Measurements from ENCODE around the gene ITPK1. TPM values are rescaled to one million over a fixed set of nuclear protein-coding genes. Genes with fewer than 3 reads are reported as not detected.

The ITPK1 gene
- total RNA-seq, 1 experiment from 2014 or later, result 75.1 TPM

DNA sequence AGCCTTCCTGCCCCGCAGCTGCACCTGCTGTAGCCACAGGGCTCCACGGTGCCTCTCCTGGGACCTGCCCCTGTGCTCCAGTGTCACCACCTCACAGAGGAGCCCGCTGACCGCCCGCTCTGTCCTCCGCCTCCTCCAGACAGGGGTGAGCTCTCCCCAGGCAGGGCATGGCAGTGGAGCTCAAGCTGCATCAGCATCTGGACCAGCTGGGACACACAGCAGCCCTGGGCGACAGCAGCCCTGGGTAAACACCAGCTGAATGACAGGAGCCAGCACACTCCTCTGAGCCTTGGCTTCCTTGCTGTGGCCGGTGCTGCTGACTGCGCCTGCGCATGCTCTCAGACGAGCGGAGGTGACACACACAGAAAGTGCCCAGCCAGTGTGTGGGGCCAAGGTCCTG, 170.7 kb downstream of the ITPK1 start:
- Histone ChIP-seq H3K4me3 (ENCODE audit: insufficient read depth, low read depth, low read length) (no peak overlapping the region), H3K36me3 (replicated peaks; ENCODE audit: control insufficient read depth, insufficient read depth, low read length) (peaks cover 4% of the 10 kb centered on the region), H3K27me3 (ENCODE audit: control insufficient read depth, insufficient read depth, low read length) (no peaks in the 10 kb centered on the region)
- no peak for DNase-seq

DNA sequence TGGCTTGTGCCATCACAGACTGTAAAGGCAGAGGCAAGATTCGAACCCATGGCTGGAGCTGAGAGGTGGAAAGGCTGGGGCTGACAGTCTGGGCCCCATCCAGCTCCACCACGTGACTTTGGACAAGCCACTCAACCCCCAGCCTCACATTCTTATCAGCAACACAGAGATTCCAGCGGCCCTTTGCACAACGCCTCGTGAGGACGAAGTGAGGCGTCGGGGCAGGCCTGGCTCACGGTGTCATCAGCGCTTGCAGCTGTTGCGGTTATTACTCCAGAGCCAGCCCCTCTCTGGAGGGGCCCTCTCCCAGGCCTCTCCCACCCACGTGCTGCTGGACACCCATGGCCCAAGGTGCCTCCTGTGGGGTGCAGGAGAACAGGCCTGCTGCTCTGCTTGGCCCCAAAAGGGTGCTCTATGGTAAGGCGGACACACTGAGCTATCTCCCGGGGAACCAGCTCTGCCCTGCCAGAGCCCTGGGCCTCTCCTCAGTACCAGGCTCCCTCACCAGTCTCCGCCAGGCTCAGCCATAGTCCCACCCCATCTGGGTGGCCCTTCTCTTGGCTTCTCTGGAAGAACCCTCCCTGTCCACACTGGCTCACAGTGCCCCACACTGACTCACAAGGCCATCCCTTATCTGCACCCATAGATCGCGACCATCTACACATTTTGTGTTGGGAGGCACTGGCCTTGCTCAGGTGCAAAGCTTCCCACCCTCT, 171.7 kb downstream of the ITPK1 start:
- DNase-seq, result no peak
- no peaks in the 10 kb centered on the region for H3K27me3 ChIP-seq (ENCODE audit: control insufficient read depth, insufficient read depth, low read length)
- H3K4me3 ChIP-seq (ENCODE audit: insufficient read depth, low read depth, low read length), result no peak overlapping the region
- peaks cover 4% of the 10 kb centered on the region for H3K36me3 ChIP-seq (replicated peaks; ENCODE audit: control insufficient read depth, insufficient read depth, low read length)

DNA sequence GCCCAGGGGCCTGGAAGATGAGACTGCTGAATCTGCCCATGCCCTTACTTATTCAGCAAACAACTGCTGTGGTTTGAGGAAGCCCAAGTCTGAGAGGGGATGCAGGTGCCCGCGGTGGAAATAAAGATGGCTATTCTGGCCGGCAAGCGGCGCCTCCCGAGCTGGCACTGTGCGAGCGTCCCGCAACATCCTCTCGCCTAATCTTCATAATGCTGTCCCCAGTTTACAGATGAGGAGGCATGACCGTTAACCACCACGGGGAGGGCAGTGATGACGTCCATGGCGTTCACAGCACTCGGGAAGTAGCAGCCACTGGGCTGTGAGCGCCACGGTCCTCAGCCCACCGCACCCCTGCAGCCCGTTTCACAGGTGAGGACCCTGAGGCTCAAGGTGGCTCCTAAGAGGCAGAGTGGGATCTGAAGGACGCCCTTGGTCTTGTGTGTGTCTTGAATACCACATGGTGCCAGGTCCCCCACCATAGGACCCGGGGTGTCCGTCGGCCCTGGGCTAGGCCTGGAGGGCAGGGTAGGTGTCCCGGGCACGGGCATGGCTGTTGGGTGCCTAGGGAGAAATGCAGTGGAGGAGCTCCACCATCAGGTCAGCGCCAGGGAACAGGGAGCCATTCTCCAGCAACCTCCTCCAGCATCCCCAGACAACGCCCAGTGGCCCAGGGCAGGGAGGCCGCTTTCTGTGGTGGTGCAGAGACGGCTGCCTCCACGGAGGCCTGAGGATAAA, 172.6 kb downstream of the ITPK1 start:
- Histone ChIP-seq H3K36me3 (replicated peaks; ENCODE audit: control insufficient read depth, insufficient read depth, low read length) (peaks cover 4% of the 10 kb centered on the region), H3K4me3 (ENCODE audit: insufficient read depth, low read depth, low read length) (no peak overlapping the region), H3K27me3 (ENCODE audit: control insufficient read depth, insufficient read depth, low read length) (no peaks in the 10 kb centered on the region)
- DNase-seq, result no peak

DNA sequence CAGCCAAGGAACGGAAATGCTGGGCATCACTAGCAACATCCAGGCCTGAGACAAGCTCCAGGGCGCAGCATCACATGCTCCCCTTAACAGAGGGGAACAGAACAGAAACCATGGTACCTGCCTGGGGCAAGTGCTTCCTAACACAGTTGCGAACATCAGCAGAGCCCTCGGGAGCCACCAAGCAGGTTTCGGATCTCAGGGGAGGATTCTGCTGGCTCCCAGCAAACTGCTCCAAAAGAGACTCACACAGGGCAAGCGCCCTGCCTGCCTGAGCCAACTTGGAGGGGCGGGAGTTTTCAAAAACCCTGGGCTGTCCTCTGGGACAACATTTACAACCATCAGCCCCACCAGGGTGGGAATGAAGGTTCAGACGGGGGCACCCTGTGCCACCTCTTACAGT, 173.1 kb downstream of the ITPK1 start:
- Histone ChIP-seq H3K36me3 (replicated peaks; ENCODE audit: control insufficient read depth, insufficient read depth, low read length) (peaks cover 2% of the 10 kb centered on the region), H3K27me3 (ENCODE audit: control insufficient read depth, insufficient read depth, low read length) (no peaks in the 10 kb centered on the region), H3K4me3 (ENCODE audit: insufficient read depth, low read depth, low read length) (no peak overlapping the region)
- DNase-seq, result no peak

DNA sequence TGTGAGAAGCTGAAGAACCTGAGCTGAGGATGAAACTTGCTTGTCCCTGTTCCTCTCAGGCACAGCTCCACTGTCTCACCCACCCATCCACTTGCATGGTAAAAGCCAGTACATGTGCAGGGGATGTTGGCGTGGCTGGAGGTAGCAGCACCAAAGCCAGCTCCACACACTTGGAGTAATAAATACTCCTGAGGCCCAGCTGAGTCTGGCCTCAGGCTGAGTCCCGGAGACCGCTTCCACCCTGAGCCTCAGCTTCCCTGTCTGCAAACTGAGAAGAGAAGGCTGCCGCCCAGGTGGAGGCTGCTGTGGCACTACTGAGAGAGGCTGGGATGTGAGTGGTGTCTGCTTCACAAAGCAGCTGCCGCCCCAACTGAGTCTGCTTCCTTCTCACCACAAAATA, 173.6 kb downstream of the ITPK1 start:
- no peak for DNase-seq
- peaks cover 2% of the 10 kb centered on the region for H3K36me3 ChIP-seq (replicated peaks; ENCODE audit: control insufficient read depth, insufficient read depth, low read length)
- no peaks in the 10 kb centered on the region for H3K27me3 ChIP-seq (ENCODE audit: control insufficient read depth, insufficient read depth, low read length)
- no peak overlapping the region for H3K4me3 ChIP-seq (ENCODE audit: insufficient read depth, low read depth, low read length)

DNA sequence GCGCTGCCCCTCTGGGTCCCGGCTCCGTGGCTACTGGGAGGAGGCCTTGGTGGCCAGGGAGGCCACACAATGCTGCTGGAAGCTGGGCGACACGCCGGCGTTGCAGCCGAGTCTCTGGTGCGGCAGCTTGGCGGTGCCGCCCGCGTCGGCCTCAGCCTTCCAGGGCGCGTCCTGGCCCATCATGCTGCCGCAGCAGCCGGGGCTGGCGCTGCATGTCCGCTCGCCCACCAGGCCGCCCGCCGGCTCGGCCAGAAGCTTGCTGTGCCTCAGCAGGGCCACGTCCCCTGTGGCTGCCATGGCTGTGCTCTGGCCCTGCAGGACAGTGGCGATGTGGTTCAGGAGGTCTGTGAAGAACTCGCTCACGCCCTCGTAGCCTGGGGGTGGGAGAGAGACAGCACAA, 174.2 kb downstream of the ITPK1 start:
- no peak for DNase-seq
- H3K4me3 ChIP-seq (ENCODE audit: insufficient read depth, low read depth, low read length), result no peak overlapping the region
- H3K36me3 ChIP-seq (replicated peaks; ENCODE audit: control insufficient read depth, insufficient read depth, low read length), result peaks cover 2% of the 10 kb centered on the region
- no peaks in the 10 kb centered on the region for H3K27me3 ChIP-seq (ENCODE audit: control insufficient read depth, insufficient read depth, low read length)

DNA sequence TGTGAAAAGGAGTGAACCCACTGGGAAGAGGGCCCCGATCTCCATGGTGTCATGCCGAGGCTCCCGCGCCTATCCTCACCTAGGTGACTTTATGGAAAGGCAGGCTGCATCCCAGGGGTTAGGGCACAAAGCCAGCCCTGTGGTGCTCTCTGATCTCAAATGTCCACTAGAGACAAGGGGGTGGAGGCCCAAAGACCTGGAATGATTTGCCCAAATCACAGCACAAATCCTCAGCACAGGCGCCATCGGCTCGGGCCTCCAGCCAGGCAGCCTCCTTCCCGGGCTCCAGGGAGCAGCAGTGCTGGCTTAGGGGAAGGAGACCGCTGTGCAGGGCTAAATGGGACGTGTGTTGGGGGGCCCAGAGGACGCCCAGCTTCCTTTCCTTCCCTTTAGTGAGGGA, 175.2 kb downstream of the ITPK1 start:
- no peak for DNase-seq
- Histone ChIP-seq H3K36me3 (replicated peaks; ENCODE audit: control insufficient read depth, insufficient read depth, low read length) (peaks cover 2% of the 10 kb centered on the region), H3K27me3 (ENCODE audit: control insufficient read depth, insufficient read depth, low read length) (no peaks in the 10 kb centered on the region), H3K4me3 (ENCODE audit: insufficient read depth, low read depth, low read length) (no peak overlapping the region)

DNA sequence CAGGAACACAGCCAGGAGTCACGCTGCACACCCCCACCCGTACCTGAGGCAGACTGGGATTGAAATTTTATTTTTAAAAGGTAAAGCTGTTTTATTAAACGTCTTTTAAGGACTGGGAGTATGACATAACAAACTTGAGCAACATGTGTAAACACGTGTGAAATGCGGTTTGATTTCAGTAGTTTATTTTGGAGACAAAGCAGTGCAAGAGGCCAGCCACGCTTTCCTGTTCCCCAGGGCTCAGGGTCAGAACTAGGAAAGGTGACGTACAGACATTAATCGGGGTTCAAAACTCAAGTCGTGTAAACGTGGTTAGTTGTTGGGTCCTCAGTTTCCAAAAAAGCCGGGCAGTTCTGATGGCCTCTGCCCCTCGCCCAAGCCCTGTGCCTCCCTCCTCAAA, 176.0 kb downstream of the ITPK1 start:
- Histone ChIP-seq H3K27me3 (ENCODE audit: control insufficient read depth, insufficient read depth, low read length) (no peaks in the 10 kb centered on the region), H3K4me3 (ENCODE audit: insufficient read depth, low read depth, low read length) (no peak overlapping the region), H3K36me3 (replicated peaks; ENCODE audit: control insufficient read depth, insufficient read depth, low read length) (no peaks in the 10 kb centered on the region; the same call in 1 of the 2 replicates)
- DNase-seq, result no peak

DNA sequence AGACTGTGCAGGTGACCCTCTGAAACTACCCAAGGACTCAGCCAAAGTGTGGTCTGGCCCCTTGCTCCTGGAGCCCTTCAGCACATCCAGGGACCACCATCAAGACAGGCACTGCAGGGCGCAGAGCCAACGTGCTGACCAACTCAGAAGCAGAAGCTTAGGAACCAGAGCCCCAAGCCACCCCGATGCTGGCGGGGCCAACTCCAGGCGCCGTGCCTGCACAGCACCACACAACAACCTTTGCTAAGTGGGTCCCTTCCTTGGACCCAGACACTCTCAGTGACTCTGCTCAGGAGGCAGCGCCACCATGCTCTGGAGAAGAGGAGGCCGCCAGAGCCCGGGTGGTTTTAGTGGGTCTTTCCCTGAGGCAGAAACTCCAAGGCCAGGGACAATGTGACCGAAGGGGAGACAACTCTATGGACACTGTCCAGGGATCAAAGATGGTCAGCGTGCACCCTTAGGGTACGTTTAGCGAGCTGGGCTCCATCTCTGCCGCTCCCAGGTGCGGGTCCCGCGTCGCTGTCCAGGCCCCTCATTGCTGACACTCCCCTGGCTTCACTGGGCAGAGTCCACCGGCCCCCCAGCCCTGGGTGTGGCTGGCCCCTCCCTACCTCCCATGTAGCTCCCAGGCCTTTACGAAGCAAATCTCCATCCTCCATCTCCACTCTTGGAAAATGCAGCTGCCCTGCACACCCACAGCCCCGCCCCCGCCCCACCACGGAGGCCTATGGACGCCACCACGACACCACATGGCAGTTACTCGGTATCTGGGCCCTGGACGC, 176.6 kb downstream of the ITPK1 start:
- no peak for DNase-seq
- no peaks in the 10 kb centered on the region for H3K27me3 ChIP-seq (ENCODE audit: control insufficient read depth, insufficient read depth, low read length)
- no peak overlapping the region for H3K4me3 ChIP-seq (ENCODE audit: insufficient read depth, low read depth, low read length)
- no peaks in the 10 kb centered on the region; the same call in 1 of the 2 replicates for H3K36me3 ChIP-seq (replicated peaks; ENCODE audit: control insufficient read depth, insufficient read depth, low read length)

DNA sequence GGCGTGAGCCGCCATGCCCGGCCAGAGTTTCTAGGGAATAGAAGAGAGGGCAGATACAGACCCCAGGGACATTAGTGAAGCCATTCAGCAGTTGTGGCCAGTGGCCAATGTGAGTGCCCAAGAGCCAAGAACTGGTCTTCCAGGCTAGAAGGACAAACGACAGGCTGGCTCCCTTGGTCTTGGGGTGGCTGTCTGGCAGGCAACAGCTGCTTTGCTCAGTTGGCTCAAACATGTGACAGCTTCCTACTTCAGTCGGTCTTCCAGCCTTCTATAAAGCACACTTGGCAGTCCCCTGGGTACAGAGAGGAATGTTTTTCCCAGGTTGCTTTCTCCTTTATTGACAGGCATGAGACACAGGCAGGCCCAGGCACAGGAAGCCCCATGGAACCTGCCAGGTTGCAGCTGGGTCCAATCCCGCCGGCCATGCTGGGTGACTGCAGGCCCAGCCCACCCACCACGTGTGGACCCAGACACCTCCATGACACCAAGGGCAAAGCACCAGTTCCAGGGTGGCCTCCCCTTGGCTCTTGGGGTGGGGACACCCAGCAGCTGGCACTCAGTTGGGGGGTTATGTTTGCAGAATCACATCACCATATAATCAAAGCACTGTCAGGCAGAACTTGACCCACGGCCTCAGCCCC, 177.4 kb downstream of the ITPK1 start:
- no peaks in the 10 kb centered on the region; the same call in 1 of the 2 replicates for H3K36me3 ChIP-seq (replicated peaks; ENCODE audit: control insufficient read depth, insufficient read depth, low read length)
- no peak for DNase-seq
- no peaks in the 10 kb centered on the region for H3K27me3 ChIP-seq (ENCODE audit: control insufficient read depth, insufficient read depth, low read length)
- H3K4me3 ChIP-seq (ENCODE audit: insufficient read depth, low read depth, low read length), result no peak overlapping the region

DNA sequence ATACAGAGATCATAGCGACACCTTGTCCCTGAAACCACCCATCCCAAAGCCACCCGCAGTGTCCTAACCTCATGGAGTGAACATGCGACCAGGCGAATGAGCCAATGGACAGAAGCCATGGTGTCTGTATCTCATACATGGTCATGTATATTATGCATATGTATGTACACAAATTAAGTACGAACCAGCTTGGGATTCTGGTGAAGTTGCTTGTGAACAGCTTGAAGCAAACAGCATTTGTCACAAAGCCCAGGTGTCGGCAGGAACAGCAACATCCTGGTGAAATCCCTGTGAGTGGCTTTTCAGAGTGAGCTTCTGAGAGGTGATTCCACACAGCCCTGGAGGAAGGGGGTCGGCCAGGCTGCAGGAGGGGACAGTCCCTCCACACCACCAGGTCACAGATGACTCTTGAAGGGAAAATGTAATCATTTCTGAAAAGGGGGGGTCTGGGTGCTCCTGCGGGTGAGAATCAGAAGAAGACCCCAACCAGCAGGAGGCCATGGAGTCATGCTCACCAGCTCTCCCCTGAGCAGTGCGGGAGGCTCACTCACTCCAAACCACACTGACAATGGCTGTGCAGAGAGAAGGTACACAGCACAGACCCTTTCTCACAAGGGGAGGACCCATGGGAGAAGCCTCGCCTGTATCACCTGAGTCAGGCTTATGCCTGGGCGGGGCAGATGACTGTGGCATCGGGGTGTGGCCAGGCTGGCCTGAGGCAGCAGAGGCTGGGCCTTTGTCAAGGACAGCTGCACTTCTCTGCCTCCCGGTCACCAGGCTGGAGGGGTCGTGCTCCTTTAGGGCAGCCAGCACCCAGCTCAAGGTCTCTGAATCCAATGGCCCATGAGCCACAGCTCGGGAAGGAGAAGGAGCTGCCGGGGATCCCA, 178.4 kb downstream of the ITPK1 start:
- Histone ChIP-seq H3K4me3 (ENCODE audit: insufficient read depth, low read depth, low read length) (no peak overlapping the region), H3K36me3 (replicated peaks; ENCODE audit: control insufficient read depth, insufficient read depth, low read length) (no peaks in the 10 kb centered on the region; the same call in 1 of the 2 replicates), H3K27me3 (ENCODE audit: control insufficient read depth, insufficient read depth, low read length) (no peaks in the 10 kb centered on the region)
- no peak for DNase-seq

DNA sequence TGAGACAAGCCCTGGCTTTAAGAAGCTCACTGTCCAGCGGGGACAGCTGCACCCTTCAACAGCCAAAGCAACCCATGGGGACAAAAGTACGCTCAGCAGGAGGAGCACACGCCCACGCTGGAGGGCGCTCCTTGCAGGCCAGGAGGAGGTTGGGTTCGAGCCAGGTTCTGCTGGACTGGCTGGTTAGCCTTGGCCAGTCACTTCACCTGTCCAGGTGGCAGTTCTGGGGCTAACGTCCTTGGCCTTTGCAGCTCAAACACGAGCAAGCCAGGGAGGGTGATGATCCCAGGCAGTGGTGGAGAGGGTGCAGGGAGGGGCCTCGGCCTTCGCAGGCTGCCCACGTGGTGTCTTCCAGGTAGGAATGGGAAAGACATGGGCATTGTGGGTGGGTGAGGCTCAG, 179.6 kb downstream of the ITPK1 start:
- Histone ChIP-seq H3K4me3 (ENCODE audit: insufficient read depth, low read depth, low read length) (no peak overlapping the region), H3K36me3 (replicated peaks; ENCODE audit: control insufficient read depth, insufficient read depth, low read length) (no peaks in the 10 kb centered on the region; the same call in 1 of the 2 replicates), H3K27me3 (ENCODE audit: control insufficient read depth, insufficient read depth, low read length) (no peaks in the 10 kb centered on the region)
- no peak for DNase-seq

DNA sequence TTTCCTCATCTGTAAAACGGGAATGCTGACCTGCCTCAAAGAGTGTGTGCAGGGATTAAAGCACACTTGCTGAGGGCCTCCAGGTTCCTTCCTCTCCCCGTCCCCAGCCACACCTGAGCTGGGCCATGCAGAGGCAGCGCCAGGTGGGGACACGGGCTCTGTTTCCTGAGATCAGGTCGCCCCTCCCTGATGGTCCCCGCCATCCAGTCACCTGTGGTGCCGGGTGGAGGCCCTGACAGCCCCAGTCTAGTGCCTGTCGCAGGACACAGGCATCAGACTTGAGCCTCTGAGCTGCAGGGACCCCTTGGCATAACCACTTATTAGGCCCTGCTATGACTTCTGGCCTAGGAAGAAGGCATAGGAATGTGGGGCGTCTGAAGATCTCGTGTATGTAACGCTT, 180.3 kb downstream of the ITPK1 start:
- Histone ChIP-seq H3K27me3 (ENCODE audit: control insufficient read depth, insufficient read depth, low read length) (no peaks in the 10 kb centered on the region), H3K36me3 (replicated peaks; ENCODE audit: control insufficient read depth, insufficient read depth, low read length) (no peaks in the 10 kb centered on the region; the same call in 1 of the 2 replicates), H3K4me3 (ENCODE audit: insufficient read depth, low read depth, low read length) (no peak overlapping the region)
- DNase-seq, result no peak
